MCF 10A (cell line): Measurements from ENCODE around the gene ERMN. TPM values are rescaled to one million over a fixed set of nuclear protein-coding genes. Genes with fewer than 3 reads are reported as not detected.

Experiments used
- BruUV-seq: library from RNA; stranded (reverse); fragments of 400-500 nt; replicated peaks from 2 replicates; lab custom pipeline; 2021; lab: Mats Ljungman, UMichigan
- CTCF ChIA-PET: fragments of 300-600 bp; sonication (Branson Sonifier 250); formaldehyde crosslinking; extraction: SDS; loops from one replicate; lab custom pipeline; 2021; ENCODE audit warnings: antibody characterized with exemption, inconsistent platforms; lab: Yijun Ruan, JAX
- POLR2A ChIA-PET: fragments of 300-600, 350-650 bp; sonication (Branson Sonifier 250); formaldehyde crosslinking; extraction: SDS; loops from one replicate; lab custom pipeline; 2020; ENCODE audit warnings: antibody characterized with exemption, inconsistent platforms; lab: Yijun Ruan, JAX
- DNase-seq: peaks from one replicate; pipeline ENCODE4 v3.0.0-alpha.2; 2018; ENCODE audit not compliant: unreplicated experiment
- H3K27ac Mint-ChIP-seq: one replicate; pipeline ENCODE4 v1.8.0; 2022; ENCODE audit warnings: mild to moderate bottlenecking, low read depth, mixed read lengths; ENCODE audit not compliant: unreplicated experiment
- H3K27me3 Mint-ChIP-seq: one replicate; pipeline ENCODE4 v1.8.0; 2022; ENCODE audit warnings: mixed read lengths; ENCODE audit not compliant: insufficient read depth, unreplicated experiment
- H3K36me3 Mint-ChIP-seq: one replicate; pipeline ENCODE4 v1.8.0; 2022; ENCODE audit warnings: mild to moderate bottlenecking, moderate library complexity, mixed read lengths; ENCODE audit not compliant: insufficient read depth, unreplicated experiment
- H3K4me1 Mint-ChIP-seq: one replicate; pipeline ENCODE4 v1.8.0; 2022; ENCODE audit warnings: mixed read lengths; ENCODE audit not compliant: insufficient read depth, unreplicated experiment
- H3K4me3 Mint-ChIP-seq: one replicate; pipeline ENCODE4 v1.8.0; 2022; ENCODE audit warnings: mild to moderate bottlenecking, moderate library complexity, mixed read lengths; ENCODE audit not compliant: unreplicated experiment
- H3K9me3 Mint-ChIP-seq: one replicate; pipeline ENCODE4 v1.8.0; 2022; ENCODE audit warnings: mixed read lengths; ENCODE audit not compliant: unreplicated experiment
- intact Hi-C: fragments of 100-400 bp; cut with micrococcal nuclease; formaldehyde crosslinking; loops from 2 replicates; pipeline ENCODE4 v1.14.1; 2022
- total RNA-seq: library from RNA; stranded (reverse); gene quantifications from 2 replicates; pipeline ENCODE4 v1.2.3, GENCODE V29; 2022
- TF ChIP-seq, protein P1 (sequence below): fragments of 200-600 bp; IDR thresholded peaks from one replicate; pipeline ENCODE4 v1.8.0; 2022; ENCODE audit warnings: antibody characterized with exemption, mild to moderate bottlenecking; ENCODE audit not compliant: unreplicated experiment

Gene ERMN
- total RNA-seq, 1 experiment from 2014 or later, result not detected

DNA sequence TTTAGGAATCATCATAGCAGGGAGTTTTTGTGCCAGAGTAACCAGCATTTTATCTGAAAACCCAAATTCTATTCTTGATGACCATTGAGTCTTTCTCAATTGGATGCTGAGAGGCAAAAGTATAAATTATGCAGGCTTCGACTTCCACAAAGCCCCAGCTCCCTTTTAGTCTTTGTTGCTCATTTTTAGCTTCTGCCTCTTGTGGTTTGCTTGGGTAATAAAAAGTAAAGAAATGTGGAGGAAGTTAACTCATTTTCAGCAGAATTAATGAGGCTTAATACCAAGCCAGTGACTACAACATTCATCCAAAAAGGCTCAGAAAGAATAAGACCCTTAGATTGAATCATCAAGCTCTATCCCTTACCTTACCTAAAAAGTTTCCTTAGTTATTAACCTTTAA is 18.6 kb downstream of the ERMN start:
- Mint-ChIP-seq H3K27me3 (peaks cover 12% of the 10 kb centered on the region), H3K27ac (no peak overlapping the region), H3K4me3 (no peak overlapping the region), H3K9me3 (no peaks in the 10 kb centered on the region), H3K4me1 (no peaks in the 10 kb centered on the region), H3K36me3 (no peaks in the 10 kb centered on the region)
- ChIA-PET CTCF (interaction anchor here (0.7 to 9.7 kb wide), 7 partner anchors 15 to 964 kb away, joined by 3 to 145 read pairs (median 4); partner anchors contain the start of gene ERMN), POLR2A (no interaction called here)
- intact Hi-C loops, result loop anchor here (10.0 kb wide), 1 partner anchor 458 kb away; no protein-coding TSS in a partner anchor
- TF ChIP-seq, protein P1, sequence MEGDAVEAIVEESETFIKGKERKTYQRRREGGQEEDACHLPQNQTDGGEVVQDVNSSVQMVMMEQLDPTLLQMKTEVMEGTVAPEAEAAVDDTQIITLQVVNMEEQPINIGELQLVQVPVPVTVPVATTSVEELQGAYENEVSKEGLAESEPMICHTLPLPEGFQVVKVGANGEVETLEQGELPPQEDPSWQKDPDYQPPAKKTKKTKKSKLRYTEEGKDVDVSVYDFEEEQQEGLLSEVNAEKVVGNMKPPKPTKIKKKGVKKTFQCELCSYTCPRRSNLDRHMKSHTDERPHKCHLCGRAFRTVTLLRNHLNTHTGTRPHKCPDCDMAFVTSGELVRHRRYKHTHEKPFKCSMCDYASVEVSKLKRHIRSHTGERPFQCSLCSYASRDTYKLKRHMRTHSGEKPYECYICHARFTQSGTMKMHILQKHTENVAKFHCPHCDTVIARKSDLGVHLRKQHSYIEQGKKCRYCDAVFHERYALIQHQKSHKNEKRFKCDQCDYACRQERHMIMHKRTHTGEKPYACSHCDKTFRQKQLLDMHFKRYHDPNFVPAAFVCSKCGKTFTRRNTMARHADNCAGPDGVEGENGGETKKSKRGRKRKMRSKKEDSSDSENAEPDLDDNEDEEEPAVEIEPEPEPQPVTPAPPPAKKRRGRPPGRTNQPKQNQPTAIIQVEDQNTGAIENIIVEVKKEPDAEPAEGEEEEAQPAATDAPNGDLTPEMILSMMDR, result no peak
- no peak for DNase-seq
- no TSS peak for BruUV-seq

DNA sequence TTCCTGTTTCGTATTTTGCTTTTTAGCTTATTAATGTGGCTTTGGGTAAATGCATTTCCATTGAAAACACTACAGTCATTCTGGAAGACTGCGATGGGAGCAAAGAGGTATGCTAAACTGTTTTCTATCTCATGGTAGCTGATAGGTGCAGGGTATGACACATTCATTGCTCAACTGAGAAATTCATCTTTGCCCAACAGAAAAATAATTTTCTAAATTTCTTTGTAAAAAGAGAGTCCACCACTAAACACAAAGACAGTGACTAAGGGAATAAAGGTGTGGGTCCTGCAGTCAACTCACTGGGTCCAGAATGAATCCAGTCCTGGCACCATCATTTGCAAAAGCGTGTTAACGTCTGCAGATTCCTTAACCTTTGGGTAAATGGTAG is 19.9 kb downstream of the ERMN start:
- no TSS peak for BruUV-seq
- ChIA-PET POLR2A (interaction anchor here (0.6 kb wide), 1 partner anchor 189 kb away, joined by 3 read pairs; no protein-coding TSS in a partner anchor), CTCF (interaction anchor here (0.5 to 9.7 kb wide), 8 partner anchors 10 to 482 kb away, joined by 3 to 145 read pairs (median 15); partner anchors contain the start of gene ERMN)
- intact Hi-C loops, result loop anchor here (10.0 kb wide), 1 partner anchor 459 kb away; no protein-coding TSS in a partner anchor
- H3K9me3 Mint-ChIP-seq, result no peaks in the 10 kb centered on the region
- no peak for DNase-seq
- H3K27me3 Mint-ChIP-seq, result peaks cover 12% of the 10 kb centered on the region
- no peak overlapping the region for H3K4me3 Mint-ChIP-seq
- H3K4me1 Mint-ChIP-seq, result no peaks in the 10 kb centered on the region
- H3K36me3 Mint-ChIP-seq, result no peaks in the 10 kb centered on the region
- TF ChIP-seq, protein P1, result no peak
- no peak overlapping the region for H3K27ac Mint-ChIP-seq

DNA sequence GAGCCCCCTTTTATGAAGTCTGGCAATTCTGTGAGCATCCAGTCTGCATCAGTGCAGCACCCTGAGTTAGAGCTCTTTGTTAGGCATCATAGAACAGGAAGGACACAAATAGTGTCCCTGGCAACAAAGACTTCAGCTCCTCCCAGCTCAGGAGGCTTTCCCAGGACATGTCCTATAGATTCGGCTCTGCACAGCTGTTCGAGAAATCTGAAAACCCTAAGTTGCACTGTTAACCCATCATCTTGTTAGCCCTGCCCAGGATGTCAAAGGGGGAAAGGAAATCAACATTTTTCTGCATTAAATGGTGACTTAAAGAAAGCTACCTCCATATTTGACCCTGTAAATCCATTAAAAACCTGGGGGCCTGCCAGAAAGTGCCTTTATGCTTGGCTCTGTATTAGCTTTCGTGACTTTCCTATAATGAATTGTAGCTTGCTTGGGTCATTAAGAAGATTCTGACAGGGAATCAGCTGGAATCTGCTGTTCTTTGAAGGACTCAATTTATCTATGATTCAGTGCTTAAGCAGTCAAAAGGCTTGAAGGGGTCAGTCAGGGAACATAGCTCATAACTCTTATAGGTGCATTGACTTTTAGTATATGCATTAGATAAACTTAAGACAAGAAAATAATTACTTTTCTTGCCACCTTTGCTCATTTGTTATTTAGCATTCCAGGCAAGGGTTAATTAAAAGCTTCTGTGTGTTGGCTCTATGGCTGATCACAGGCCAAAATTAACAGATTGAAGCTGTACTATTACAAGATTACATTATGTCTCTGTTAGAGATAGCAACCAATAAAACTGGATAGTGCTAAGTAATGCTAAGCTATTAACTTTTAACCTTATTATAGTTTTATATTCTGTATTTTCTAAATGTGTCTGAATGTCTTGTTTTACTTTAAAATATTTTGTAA is 20.6 kb downstream of the ERMN start:
- Mint-ChIP-seq H3K27me3 (peaks cover 12% of the 10 kb centered on the region), H3K36me3 (no peaks in the 10 kb centered on the region), H3K9me3 (no peaks in the 10 kb centered on the region), H3K27ac (no peak overlapping the region), H3K4me1 (no peaks in the 10 kb centered on the region), H3K4me3 (no peak overlapping the region)
- ChIA-PET POLR2A (interaction anchor here (0.6 kb wide), 2 partner anchors 132 to 190 kb away, joined by 3 read pairs; no protein-coding TSS in a partner anchor), CTCF (interaction anchor here (0.6 to 9.7 kb wide), 16 partner anchors 10 to 706 kb away, joined by 3 to 145 read pairs (median 4); partner anchors contain the start of gene ERMN)
- intact Hi-C loops, result loop anchor here (5.0 to 10.0 kb wide), 2 partner anchors 187 to 460 kb away; no protein-coding TSS in a partner anchor
- BruUV-seq, result no TSS peak
- no peak for DNase-seq
- TF ChIP-seq, protein P1, result no peak

- Mint-ChIP-seq H3K27me3 (peaks cover 12% of the 10 kb centered on the region), H3K27ac (no peak overlapping the region), H3K9me3 (no peaks in the 10 kb centered on the region), H3K4me3 (no peak overlapping the region), H3K36me3 (no peaks in the 10 kb centered on the region), H3K4me1 (no peaks in the 10 kb centered on the region)
- ChIA-PET CTCF (interaction anchor here (0.5 to 9.7 kb wide), 22 partner anchors 11 to 810 kb away, joined by 3 to 145 read pairs (median 4); partner anchors contain the start of gene ERMN), POLR2A (interaction anchor here (0.6 kb wide), 1 partner anchor 88 kb away, joined by 3 read pairs; no protein-coding TSS in a partner anchor)
- BruUV-seq, result no TSS peak
- TF ChIP-seq, protein P1, result no peak
- no peak for DNase-seq
- intact Hi-C loops, result loop anchor here (5.0 to 10.0 kb wide), 2 partner anchors 189 to 461 kb away; no protein-coding TSS in a partner anchor
Observed at GRCh38 chr2:157303612-157304011, 22.0 kb downstream of the ERMN start.
